Measurements from ENCODE around the gene GLOD4.

DNA sequence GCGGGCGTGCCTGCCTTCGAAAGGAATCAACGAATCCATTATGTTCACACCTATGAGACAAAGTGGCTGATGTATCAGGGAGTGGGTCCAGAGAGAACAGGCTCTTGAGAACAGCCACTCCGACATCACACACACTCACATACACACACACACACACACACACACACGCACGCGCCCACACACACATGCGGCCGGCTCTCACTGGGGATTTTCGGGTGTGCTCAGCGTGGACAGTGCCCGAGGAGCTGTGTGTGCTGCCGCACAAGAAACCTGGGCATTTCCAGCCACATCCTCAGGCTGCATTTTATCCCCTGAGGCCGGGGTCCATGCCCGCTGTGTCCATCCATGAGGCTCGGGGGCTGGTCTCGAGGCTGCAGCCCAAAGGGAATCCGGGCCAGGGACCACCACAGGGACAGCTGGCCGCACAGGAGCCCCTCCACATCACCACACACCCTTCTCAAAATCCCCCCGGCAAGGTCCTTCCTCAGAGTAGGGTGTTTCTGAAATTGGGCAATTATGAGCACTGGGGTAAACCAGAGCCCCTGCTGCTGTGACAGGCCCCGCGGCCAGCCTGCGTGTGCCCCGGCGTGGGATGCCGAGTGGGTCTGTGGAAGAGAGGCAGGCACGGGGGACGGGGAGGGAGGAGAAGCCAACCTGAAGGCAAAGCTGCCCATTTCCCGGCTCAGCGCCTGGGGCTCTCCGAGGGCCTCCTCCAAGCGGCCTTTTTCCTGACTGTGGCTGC, 24.9 kb upstream of the GLOD4 start:
- no peak for TF ChIP-seq POLR2AphosphoS5 (IDR thresholded peaks at IDR 0.05; ENCODE audit: low read depth, low read length)
- TF ChIP-seq SIN3A (IDR thresholded peaks at IDR 0.05; ENCODE audit: borderline replicate concordance, insufficient read depth, low read length): no peak
- no peak for TF ChIP-seq TAF1 (IDR thresholded peaks at IDR 0.05; ENCODE audit: borderline replicate concordance, insufficient read depth, low read length)
- TF ChIP-seq, protein P1, sequence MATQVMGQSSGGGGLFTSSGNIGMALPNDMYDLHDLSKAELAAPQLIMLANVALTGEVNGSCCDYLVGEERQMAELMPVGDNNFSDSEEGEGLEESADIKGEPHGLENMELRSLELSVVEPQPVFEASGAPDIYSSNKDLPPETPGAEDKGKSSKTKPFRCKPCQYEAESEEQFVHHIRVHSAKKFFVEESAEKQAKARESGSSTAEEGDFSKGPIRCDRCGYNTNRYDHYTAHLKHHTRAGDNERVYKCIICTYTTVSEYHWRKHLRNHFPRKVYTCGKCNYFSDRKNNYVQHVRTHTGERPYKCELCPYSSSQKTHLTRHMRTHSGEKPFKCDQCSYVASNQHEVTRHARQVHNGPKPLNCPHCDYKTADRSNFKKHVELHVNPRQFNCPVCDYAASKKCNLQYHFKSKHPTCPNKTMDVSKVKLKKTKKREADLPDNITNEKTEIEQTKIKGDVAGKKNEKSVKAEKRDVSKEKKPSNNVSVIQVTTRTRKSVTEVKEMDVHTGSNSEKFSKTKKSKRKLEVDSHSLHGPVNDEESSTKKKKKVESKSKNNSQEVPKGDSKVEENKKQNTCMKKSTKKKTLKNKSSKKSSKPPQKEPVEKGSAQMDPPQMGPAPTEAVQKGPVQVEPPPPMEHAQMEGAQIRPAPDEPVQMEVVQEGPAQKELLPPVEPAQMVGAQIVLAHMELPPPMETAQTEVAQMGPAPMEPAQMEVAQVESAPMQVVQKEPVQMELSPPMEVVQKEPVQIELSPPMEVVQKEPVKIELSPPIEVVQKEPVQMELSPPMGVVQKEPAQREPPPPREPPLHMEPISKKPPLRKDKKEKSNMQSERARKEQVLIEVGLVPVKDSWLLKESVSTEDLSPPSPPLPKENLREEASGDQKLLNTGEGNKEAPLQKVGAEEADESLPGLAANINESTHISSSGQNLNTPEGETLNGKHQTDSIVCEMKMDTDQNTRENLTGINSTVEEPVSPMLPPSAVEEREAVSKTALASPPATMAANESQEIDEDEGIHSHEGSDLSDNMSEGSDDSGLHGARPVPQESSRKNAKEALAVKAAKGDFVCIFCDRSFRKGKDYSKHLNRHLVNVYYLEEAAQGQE (IDR thresholded peaks at IDR 0.05; ENCODE audit: insufficient read depth in 1 of 2, low read depth in 2 of 2, low read length in 2 of 2): no peak
- no peak for TF ChIP-seq FOXP2 (optimal IDR thresholded peaks at IDR 0.05; ENCODE audit: borderline replicate concordance, extremely low read depth, extremely low read length, insufficient read depth)
